Measurements from ENCODE around the gene MRPL16.

MRPL16 gene

GRCh38 chr11:59770319-59770718, 40.3 kb downstream of the MRPL16 start:
- no peak for DNase-seq

GRCh38 chr11:59769828-59770227, 40.8 kb downstream of the MRPL16 start:
- DNase-seq = no peak

GRCh38 chr11:59769111-59769510, 41.5 kb downstream of the MRPL16 start:
- no peak for DNase-seq

GRCh38 chr11:59767225-59767611, 43.4 kb downstream of the MRPL16 start:
- DNase-seq = no peak

- DNase-seq = no peak
These were observed 43.9 kb downstream of the MRPL16 start for GRCh38 chr11:59766542-59767224.

GRCh38 chr11:59765068-59765735, 45.4 kb downstream of the MRPL16 start:
- no peak for DNase-seq

- DNase-seq = no peak
These were observed 48.6 kb downstream of the MRPL16 start for GRCh38 chr11:59761993-59762392.

- no peak for DNase-seq
These were observed 49.8 kb downstream of the MRPL16 start for GRCh38 chr11:59760771-59761170.

- DNase-seq = no peak
These were observed 50.7 kb downstream of the MRPL16 start for GRCh38 chr11:59759900-59760299.

GRCh38 chr11:59758401-59759037, 52.1 kb downstream of the MRPL16 start:
- DNase-seq = no peak

- DNase-seq = no peak
These were observed 53.7 kb downstream of the MRPL16 start for GRCh38 chr11:59756845-59757244.

- DNase-seq = no peak
These were observed 54.1 kb downstream of the MRPL16 start for GRCh38 chr11:59756558-59756840.

Measured in NCI-H187 treated with DMSO at 0.1 percent for 48 hours (cell line).